Fibroblast of lung (primary cell): ENCODE data around the gene PPP1R26. TPM values are rescaled to one million over a fixed set of nuclear protein-coding genes. Genes with fewer than 3 reads are reported as not detected.

Experiments
- DNase-seq, 2 donors: peaks; one replicate each; pipeline versions ENCODE4 v3.0.0 to v3.0.0-alpha.2; 2010; ENCODE audit warnings: low read depth in 2 of 2
- H2AFZ ChIP-seq: 2 replicates; pipeline ENCODE4 v1.5.1; 2012; ENCODE audit warnings: low read length, control low read depth, inconsistent platforms
- H3K27ac ChIP-seq: 2 replicates; pipeline ENCODE4 v1.5.1; 2011; ENCODE audit warnings: low read length, control low read depth; ENCODE audit not compliant: insufficient read depth
- H3K27me3 ChIP-seq: 2 replicates; pipeline ENCODE4 v1.5.1; 2011; ENCODE audit warnings: mild to moderate bottlenecking, low read length; ENCODE audit not compliant: control insufficient read depth, insufficient read depth
- H3K36me3 ChIP-seq: 2 replicates; pipeline ENCODE4 v1.5.1; 2011; ENCODE audit warnings: low read length; ENCODE audit not compliant: control insufficient read depth, insufficient read depth
- H3K4me1 ChIP-seq: 2 replicates; pipeline ENCODE4 v1.5.1; 2011; ENCODE audit warnings: low read length; ENCODE audit not compliant: control insufficient read depth, insufficient read depth; ENCODE audit errors: extremely low read depth
- H3K4me2 ChIP-seq: 2 replicates; pipeline ENCODE4 v1.5.1; 2011; ENCODE audit warnings: low read length, control low read depth; ENCODE audit not compliant: insufficient read depth; ENCODE audit errors: extremely low read depth
- H3K4me3 ChIP-seq, 4 experiments: fragments of 200-600 bp in 1 of 4; sonication (generic) in 1 of 4; replicated peaks in 1 of 4; 2 replicates each; pipeline ENCODE4 v1.5.1; 2011 to 2016; ENCODE audit warnings: low read length in 4 of 4, low read depth in 3 of 4, mild to moderate bottlenecking in 3 of 4, control low read depth in 2 of 4, inconsistent platforms in 1 of 4, mixed read lengths in 1 of 4; ENCODE audit not compliant: insufficient read depth in 1 of 4; ENCODE audit errors: control extremely low read depth in 1 of 4
- H3K79me2 ChIP-seq: 2 replicates; pipeline ENCODE4 v1.5.1; 2012; ENCODE audit warnings: mild to moderate bottlenecking, low read length, inconsistent platforms; ENCODE audit not compliant: control insufficient read depth, insufficient read depth
- H3K9ac ChIP-seq: 2 replicates; pipeline ENCODE4 v1.5.1; 2011; ENCODE audit warnings: mild to moderate bottlenecking, low read length, control low read depth; ENCODE audit not compliant: insufficient read depth
- H3K9me3 ChIP-seq: 2 replicates; pipeline ENCODE4 v1.5.1; 2012; ENCODE audit warnings: low read depth, low read length; ENCODE audit not compliant: control insufficient read depth, insufficient read depth
- H4K20me1 ChIP-seq: 2 replicates; pipeline ENCODE4 v1.5.1; 2011; ENCODE audit warnings: low read length; ENCODE audit not compliant: control insufficient read depth, insufficient read depth; ENCODE audit errors: extremely low read depth
- EZH2 ChIP-seq: IDR thresholded peaks from 2 replicates; pipeline ENCODE4 v1.5.1; 2012; ENCODE audit warnings: low read length, control low read depth, mild to moderate bottlenecking; ENCODE audit errors: missing control alignments
- polyA plus RNA-seq, 2 donors: library from polyadenylated mRNA; depleted of rRNA in 1 of 2; stranded (reverse) in 1 of 2; unstranded in 1 of 2; fragments of >200 nt; gene quantifications; 2 replicates each; pipeline ENCODE4 v1.2.1, GENCODE V29; 2011 to 2012; ENCODE audit warnings: missing spikeins in 1 of 2
- total RNA-seq: library from RNA; depleted of rRNA; stranded (reverse); fragments of >200 nt; gene quantifications from 2 replicates; pipeline ENCODE4 v1.2.1, GENCODE V29; 2014
- TF ChIP-seq, protein P1 (sequence below), 2 donors: IDR thresholded peaks in 1 of 2; conservative IDR thresholded peaks in 1 of 2; 1 replicate in 1 of 2; 2 replicates in 1 of 2; pipeline ENCODE4 v1.5.1; 2011 to 2012; ENCODE audit warnings: low read length in 2 of 2, control low read depth in 1 of 2, inconsistent platforms in 1 of 2, low read depth in 1 of 2, mild to moderate bottlenecking in 1 of 2

PPP1R26 gene
- total and polyA plus RNA-seq, 2 donors (not counting 1 experiment from before 2014, with no cell fraction given), result 2.9 to 8.9 TPM

GRCh38 chr9:135521608-135522095 lies 42.1 kb downstream of the PPP1R26 start:
- no peak overlapping the region for H3K4me2 ChIP-seq
- no peak for DNase-seq
- no peak overlapping the region for H3K9ac ChIP-seq
- H3K79me2 ChIP-seq, result no peaks in the 10 kb centered on the region
- no peaks in the 10 kb centered on the region for H3K36me3 ChIP-seq
- no peaks in the 10 kb centered on the region for H3K4me1 ChIP-seq
- H4K20me1 ChIP-seq, result no peaks in the 10 kb centered on the region
- TF ChIP-seq, protein P1, sequence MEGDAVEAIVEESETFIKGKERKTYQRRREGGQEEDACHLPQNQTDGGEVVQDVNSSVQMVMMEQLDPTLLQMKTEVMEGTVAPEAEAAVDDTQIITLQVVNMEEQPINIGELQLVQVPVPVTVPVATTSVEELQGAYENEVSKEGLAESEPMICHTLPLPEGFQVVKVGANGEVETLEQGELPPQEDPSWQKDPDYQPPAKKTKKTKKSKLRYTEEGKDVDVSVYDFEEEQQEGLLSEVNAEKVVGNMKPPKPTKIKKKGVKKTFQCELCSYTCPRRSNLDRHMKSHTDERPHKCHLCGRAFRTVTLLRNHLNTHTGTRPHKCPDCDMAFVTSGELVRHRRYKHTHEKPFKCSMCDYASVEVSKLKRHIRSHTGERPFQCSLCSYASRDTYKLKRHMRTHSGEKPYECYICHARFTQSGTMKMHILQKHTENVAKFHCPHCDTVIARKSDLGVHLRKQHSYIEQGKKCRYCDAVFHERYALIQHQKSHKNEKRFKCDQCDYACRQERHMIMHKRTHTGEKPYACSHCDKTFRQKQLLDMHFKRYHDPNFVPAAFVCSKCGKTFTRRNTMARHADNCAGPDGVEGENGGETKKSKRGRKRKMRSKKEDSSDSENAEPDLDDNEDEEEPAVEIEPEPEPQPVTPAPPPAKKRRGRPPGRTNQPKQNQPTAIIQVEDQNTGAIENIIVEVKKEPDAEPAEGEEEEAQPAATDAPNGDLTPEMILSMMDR (conservative IDR thresholded peaks at IDR 0.05 in 1 of 2, IDR thresholded peaks at IDR 0.05 in 1 of 2; ENCODE audit: low read depth in 1 of 2, low read length in 2 of 2), result no peak
- TF ChIP-seq EZH2, result no peak
- no peak overlapping the region for H3K4me3 ChIP-seq
- no peak overlapping the region for H2AFZ ChIP-seq
- no peaks in the 10 kb centered on the region for H3K9me3 ChIP-seq
- H3K27me3 ChIP-seq, result peaks cover 4% of the 10 kb centered on the region
- no peak overlapping the region for H3K27ac ChIP-seq

DNA sequence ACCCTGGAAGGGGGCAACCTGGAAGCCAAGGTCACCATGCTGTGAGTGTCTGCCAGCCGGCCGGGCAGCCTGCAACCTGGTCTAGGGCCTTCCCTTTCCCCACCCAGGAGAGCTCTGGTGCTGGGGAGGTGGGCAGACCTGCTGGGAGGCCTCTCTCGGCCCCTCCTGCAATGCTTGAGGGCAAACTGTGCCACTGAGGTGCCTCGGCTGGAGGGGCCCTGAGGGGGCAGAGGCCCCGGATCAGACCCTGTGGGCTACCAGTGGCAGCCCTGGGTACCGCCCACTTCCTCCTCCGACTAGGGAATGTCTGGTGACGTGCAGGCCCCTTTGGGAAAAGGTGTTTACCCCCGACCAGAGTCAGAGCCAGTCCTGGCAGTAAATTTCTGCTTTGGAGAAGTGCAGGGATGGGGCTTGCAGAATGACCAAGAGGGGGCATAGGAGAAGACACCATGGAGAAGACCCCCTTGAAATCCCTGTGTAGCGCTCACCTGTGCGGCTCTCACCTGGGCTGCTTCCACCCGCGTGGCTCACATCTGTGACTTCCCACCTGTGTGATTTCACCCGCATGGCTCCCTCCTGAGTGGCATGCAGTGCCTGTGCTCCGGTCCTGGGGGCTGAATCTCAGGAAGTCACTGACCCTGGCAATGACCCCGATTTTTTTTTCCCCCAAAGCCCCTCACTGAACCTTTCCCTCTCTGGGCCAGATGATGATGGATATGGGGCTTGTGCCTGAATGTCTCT lies 42.7 kb downstream of the PPP1R26 start:
- no peak overlapping the region for H3K9ac ChIP-seq
- TF ChIP-seq, protein P1 (conservative IDR thresholded peaks at IDR 0.05 in 1 of 2, IDR thresholded peaks at IDR 0.05 in 1 of 2; ENCODE audit: low read depth in 1 of 2, low read length in 2 of 2), result no peak
- TF ChIP-seq EZH2, result no peak

DNA sequence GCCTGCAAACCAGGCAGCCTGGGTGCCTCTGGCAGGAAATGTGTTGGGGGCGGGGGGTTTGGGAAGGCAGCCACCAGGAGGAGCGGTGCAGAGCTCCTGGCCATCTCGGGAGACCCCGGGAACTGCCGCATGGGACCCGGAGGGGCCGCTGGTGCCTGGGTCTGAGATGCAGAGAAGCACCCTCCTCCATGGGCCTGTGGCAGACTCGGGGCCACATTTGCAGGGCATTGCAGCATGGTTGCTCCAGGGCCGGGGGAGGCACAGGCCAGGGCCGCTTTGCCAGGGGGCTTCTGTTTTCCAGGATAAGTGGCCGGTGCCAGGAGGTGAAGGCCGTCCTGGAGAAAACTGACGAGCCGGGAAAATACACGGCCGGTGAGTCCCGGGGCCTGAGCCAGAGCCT lies 43.3 kb downstream of the PPP1R26 start:
- no peak for DNase-seq

More for the DNA sequence above, 42.7 kb downstream of the PPP1R26 start:
- H3K4me1 ChIP-seq, result no peaks in the 10 kb centered on the region
- DNase-seq, result no peak
- no peaks in the 10 kb centered on the region for H3K36me3 ChIP-seq
- no peak overlapping the region for H3K4me2 ChIP-seq
- H3K79me2 ChIP-seq, result no peaks in the 10 kb centered on the region
- H3K9me3 ChIP-seq, result no peaks in the 10 kb centered on the region
- H3K27me3 ChIP-seq, result peaks cover 4% of the 10 kb centered on the region
- H2AFZ ChIP-seq, result no peak overlapping the region
- H3K27ac ChIP-seq, result no peak overlapping the region
- no peak overlapping the region for H3K4me3 ChIP-seq
- no peaks in the 10 kb centered on the region for H4K20me1 ChIP-seq

More for the DNA sequence above, 43.3 kb downstream of the PPP1R26 start:
- TF ChIP-seq, protein P1 (conservative IDR thresholded peaks at IDR 0.05 in 1 of 2, IDR thresholded peaks at IDR 0.05 in 1 of 2; ENCODE audit: low read depth in 1 of 2, low read length in 2 of 2), result no peak
- TF ChIP-seq EZH2, result no peak
- Histone ChIP-seq H3K4me1 (no peaks in the 10 kb centered on the region), H3K27ac (no peak overlapping the region), H3K27me3 (peaks cover 4% of the 10 kb centered on the region), H3K79me2 (no peaks in the 10 kb centered on the region), H3K36me3 (no peaks in the 10 kb centered on the region), H3K4me3 (no peak overlapping the region), H2AFZ (no peak overlapping the region), H4K20me1 (no peaks in the 10 kb centered on the region), H3K4me2 (no peak overlapping the region), H3K9ac (no peak overlapping the region), H3K9me3 (no peaks in the 10 kb centered on the region)
